Ectodermal cell (in vitro differentiated cells): ENCODE results near the gene TEKT1.

Experiments used
- H3K27ac ChIP-seq: 2 replicates; pipeline ENCODE4 v1.7.0; 2013; ENCODE audit warnings: mild to moderate bottlenecking, low read depth, low read length; ENCODE audit not compliant: insufficient read depth, poor library complexity, severe bottlenecking
- H3K27me3 ChIP-seq: 2 replicates; pipeline ENCODE4 v1.7.0; 2013; ENCODE audit warnings: mild to moderate bottlenecking, low read length; ENCODE audit not compliant: insufficient read depth, control insufficient read depth, poor library complexity, severe bottlenecking
- H3K36me3 ChIP-seq: one replicate; pipeline ENCODE4 v1.7.0; 2013; ENCODE audit warnings: low read length; ENCODE audit not compliant: control insufficient read depth, insufficient read depth
- H3K4me1 ChIP-seq: one replicate; pipeline ENCODE4 v1.7.0; 2013; ENCODE audit warnings: low read length; ENCODE audit not compliant: control insufficient read depth, insufficient read depth
- H3K4me3 ChIP-seq: 2 replicates; pipeline ENCODE4 v1.7.0; 2013; ENCODE audit warnings: low read depth, low read length, control low read depth; ENCODE audit not compliant: insufficient read depth
- H3K9me3 ChIP-seq: 2 replicates; pipeline ENCODE4 v1.7.0; 2013; ENCODE audit warnings: mild to moderate bottlenecking, low read length, moderate library complexity; ENCODE audit not compliant: control insufficient read depth
- WGBS, 2 experiments: methylation state at CpG; one replicate each; pipeline ENCODE4 v1.1.7; 2013; ENCODE audit warnings: missing lambda C conversion rate in 2 of 2; 5-methylcytosine and 5-hydroxymethylcytosine counted together

Gene TEKT1

DNA sequence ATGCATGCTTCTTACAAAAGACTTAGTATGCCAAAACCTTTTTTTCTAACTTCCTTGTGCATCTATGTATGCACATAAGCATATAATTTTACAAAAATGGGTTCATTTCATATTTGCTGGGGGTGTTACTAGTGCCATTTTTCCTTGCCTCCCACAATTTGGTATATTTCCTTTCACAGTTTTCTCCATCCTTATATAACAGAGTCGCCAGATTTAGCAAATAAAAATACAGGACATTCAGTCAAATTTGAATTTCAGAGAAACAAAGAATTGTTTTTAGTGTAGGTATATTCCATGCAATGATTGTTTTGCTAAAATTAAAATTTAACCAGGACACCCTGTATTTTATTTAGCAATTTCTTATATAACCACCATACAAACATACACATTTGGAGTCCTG lies 59.5 kb downstream of the TEKT1 start:
- no peaks in the 10 kb centered on the region for H3K36me3 ChIP-seq
- WGBS, 2 experiments = no CpG with 5 or more reads among the region's 1 CpG
- peaks cover 24% of the 10 kb centered on the region for H3K27me3 ChIP-seq
- no peaks in the 10 kb centered on the region for H3K4me1 ChIP-seq
- H3K4me3 ChIP-seq = no peak overlapping the region
- peaks cover 2% of the 10 kb centered on the region for H3K9me3 ChIP-seq
- H3K27ac ChIP-seq = no peak overlapping the region

DNA sequence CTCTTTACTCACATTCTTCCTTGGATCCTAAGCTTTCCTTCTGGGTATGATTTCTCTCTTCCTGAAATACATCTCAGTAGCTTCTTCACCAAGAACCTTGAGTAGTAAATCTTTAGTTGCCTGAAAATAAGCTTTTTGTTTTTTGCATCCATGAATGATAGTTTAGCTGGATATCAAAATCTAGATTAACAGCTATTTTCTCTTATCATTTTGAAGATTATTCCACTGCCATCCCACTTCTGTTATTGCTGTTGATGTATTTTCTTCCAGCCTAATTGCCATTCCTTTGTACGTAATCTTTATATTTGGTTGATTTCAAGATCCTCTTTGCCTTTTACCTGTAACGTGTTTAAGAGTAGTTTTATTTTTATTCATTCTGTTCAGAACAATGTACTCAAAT lies 63.1 kb downstream of the TEKT1 start:
- Histone ChIP-seq H3K27ac (no peak overlapping the region), H3K36me3 (no peaks in the 10 kb centered on the region), H3K4me3 (no peak overlapping the region), H3K9me3 (peaks cover 2% of the 10 kb centered on the region), H3K27me3 (no peaks in the 10 kb centered on the region), H3K4me1 (no peaks in the 10 kb centered on the region)
- 100% methylated on average over 1 of the region's 2 CpGs for WGBS, 2 experiments

DNA sequence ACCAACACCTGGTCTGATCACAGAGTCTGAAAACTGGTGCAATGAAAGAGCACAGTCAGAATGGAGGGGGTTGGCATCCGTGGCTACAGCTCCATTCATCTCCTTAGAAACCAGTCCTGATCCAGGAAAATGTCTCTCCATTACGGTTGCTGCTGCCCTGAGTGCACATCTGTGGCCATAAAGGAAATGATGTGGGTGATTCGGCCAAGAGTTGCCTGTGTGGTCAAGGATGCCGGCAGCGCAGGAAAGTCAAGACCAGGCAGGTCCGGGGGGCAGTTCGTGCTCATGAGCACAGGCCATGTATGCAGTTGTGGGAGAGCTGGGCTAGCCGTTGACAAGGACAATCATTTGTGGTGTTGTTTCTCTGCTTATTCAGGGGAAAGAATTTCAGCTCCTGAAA lies 69.8 kb downstream of the TEKT1 start:
- Histone ChIP-seq H3K27me3 (no peaks in the 10 kb centered on the region), H3K36me3 (no peaks in the 10 kb centered on the region), H3K27ac (no peak overlapping the region), H3K4me3 (no peak overlapping the region), H3K4me1 (no peaks in the 10 kb centered on the region), H3K9me3 (no peaks in the 10 kb centered on the region)
- WGBS, 2 experiments = 91 to 94% methylated on average over 8 of the region's 8 CpGs

DNA sequence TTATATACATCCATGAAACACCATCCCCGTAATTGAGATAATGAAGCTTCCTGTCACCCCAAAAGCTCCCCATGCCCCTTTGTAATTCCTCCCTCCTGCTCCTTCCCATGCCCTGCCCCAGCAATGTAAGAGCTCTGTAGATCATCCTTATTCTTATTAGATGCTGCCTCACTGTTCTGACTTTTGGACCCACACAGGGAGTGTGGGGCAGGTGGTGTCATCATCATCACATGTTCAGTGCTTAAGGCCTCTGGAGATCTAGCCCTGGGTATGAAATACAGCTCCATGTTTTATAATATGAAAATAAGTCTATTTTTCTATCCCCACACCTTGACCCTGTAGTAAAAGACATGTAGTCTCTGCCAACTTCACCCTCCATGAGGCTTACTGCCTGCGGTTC lies 73.8 kb downstream of the TEKT1 start:
- 94 to 97% methylated on average over 2 of the region's 2 CpGs for WGBS, 2 experiments
- no peak overlapping the region for H3K4me3 ChIP-seq
- H3K4me1 ChIP-seq = peaks cover 27% of the 10 kb centered on the region
- H3K36me3 ChIP-seq = no peaks in the 10 kb centered on the region
- no peak overlapping the region for H3K27ac ChIP-seq
- no peaks in the 10 kb centered on the region for H3K27me3 ChIP-seq
- H3K9me3 ChIP-seq = no peaks in the 10 kb centered on the region

DNA sequence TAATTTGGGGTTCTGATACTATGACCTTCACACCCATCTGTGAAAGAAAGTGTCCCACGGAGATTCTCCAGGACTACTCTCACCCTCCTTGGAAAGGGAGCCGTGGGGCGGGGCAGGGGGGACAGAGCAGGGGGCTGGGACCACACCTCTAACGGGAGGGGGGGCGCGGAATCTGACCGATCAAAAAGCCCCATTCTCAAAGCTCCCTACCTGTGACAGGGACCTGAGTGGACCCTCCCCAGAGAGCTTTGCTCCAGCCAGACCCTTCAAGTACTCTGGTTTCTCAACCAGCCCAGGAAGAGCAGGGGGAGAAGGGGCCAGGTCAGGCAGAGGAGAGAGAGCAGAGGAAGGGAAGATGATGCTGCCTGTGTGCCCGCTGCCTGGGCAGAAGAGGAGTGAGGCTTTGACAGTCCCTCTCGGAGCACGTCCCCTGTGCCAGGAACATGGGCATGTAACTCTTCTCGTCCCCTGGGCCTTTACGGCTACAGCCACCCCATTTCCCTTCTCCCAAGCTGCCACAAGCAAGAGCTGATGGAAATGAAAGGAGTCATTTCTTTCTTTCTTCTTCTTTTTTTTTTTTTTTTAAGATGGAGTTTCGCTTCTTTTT lies 75.0 kb downstream of the TEKT1 start:
- Histone ChIP-seq H3K36me3 (no peaks in the 10 kb centered on the region), H3K4me3 (no peak overlapping the region), H3K27ac (no peak overlapping the region), H3K27me3 (no peaks in the 10 kb centered on the region), H3K9me3 (no peaks in the 10 kb centered on the region), H3K4me1 (peaks cover 31% of the 10 kb centered on the region)
- 80 to 83% methylated on average over 13 of the region's 13 CpGs for WGBS, 2 experiments

DNA sequence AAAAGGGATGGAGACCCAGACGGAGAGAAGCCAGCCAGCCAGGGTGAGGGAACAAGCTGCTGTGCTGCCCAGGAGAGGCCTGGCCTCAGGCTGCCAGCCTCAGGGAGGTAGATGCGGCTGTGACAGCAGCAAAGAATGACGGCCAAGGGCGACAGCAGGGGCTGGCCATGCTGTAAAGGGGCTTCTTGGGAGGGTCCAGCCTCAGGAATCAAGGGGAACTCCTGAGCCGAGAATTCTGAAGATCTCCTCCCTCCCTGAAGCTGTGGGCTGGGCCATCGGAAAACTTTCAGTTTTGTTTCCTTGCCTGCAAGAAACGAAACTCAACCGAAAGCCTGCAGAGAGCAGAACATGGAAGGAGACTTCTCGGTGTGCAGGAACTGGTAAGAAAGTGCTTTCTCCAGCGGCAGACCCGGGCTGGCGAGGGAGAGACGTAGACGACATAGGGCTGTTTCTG lies 75.8 kb downstream of the TEKT1 start, which contains the start of gene XAF1:
Gene XAF1 (plus strand): TSS at position 316 of the 454 bp plus-strand sequence. CDS start 33 bp downstream, at position 349.
- no peaks in the 10 kb centered on the region for H3K9me3 ChIP-seq
- no peaks in the 10 kb centered on the region for H3K27me3 ChIP-seq
- no peak within 1 kb of the TSS for H3K27ac ChIP-seq
- no peaks in the 10 kb centered on the region for H3K36me3 ChIP-seq
- no peak within 1 kb of the TSS for H3K4me3 ChIP-seq
- WGBS, 2 experiments = 80 to 84% methylated on average over 14 of the region's 14 CpGs
- peaks cover 31% of the 10 kb centered on the region for H3K4me1 ChIP-seq

DNA sequence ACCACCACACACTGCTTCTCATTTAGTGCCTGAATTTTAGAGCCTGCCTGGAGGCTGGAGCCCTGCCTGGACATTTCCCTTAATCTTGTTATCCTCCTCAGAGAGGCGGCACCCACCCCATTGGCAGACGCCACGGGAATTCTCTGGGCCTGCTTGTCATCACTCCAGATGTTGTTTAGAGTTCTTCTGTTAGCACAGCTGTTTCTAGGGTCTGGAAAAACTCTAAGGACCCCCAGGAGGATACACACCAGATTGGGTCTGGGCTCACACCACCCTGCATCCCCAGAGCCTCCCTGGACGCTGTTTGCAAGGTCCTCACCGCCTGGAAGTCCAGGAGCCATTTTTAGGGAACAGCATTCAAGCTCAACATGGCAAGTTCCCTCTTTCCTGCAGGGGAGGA lies 76.2 kb downstream of the TEKT1 start:
- Histone ChIP-seq H3K36me3 (no peaks in the 10 kb centered on the region), H3K4me1 (peaks cover 31% of the 10 kb centered on the region), H3K27me3 (no peaks in the 10 kb centered on the region), H3K27ac (no peak overlapping the region), H3K4me3 (no peak overlapping the region), H3K9me3 (no peaks in the 10 kb centered on the region)
- WGBS, 2 experiments = 77 to 81% methylated on average over 5 of the region's 5 CpGs

DNA sequence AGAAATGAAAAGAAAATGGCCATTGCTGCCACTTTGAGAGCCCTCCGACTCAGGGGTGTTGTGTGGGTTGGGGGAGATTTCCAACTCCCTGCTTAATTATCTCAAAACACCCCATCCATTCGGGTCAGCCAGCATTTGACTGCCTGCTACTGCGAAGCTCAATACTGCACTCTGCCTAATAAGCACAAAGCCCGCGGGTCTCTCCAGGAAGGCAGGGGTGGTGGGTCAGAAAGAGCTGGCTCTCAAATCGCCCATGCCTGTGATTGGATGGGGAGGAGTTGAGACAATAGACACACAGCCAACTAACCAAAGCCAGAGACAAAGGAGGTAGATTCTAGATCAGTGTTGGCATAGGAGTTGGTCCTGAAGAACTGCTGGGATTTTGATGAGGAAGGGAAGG lies 78.0 kb downstream of the TEKT1 start:
- H3K4me1 ChIP-seq = peaks cover 31% of the 10 kb centered on the region
- 70 to 72% methylated on average over 2 to 5 of the region's 6 CpGs for WGBS, 2 experiments
- H3K27me3 ChIP-seq = no peaks in the 10 kb centered on the region
- H3K27ac ChIP-seq = no peak overlapping the region
- H3K4me3 ChIP-seq = no peak overlapping the region
- no peaks in the 10 kb centered on the region for H3K9me3 ChIP-seq
- H3K36me3 ChIP-seq = no peaks in the 10 kb centered on the region

DNA sequence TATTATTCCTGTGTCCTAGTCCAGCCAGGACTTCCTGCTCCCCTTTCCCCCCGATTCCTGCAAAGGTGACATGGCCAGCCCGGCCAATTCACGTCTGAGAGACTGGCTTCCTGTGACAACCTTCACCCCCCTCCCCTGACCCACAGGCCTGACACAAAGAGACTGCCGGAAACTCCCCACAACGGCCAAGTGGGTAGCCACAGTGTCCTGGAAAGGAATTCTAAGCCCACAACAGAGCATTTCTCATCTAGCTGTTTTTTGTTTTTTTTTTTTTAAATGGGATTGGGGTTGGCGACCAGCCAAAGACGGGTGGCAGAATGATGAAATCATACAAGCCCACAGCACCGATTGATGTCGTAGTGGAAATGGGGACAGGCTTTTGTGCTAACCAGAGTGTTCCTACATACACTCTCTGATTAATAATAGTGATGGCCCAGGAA lies 78.5 kb downstream of the TEKT1 start:
- Histone ChIP-seq H3K9me3 (no peaks in the 10 kb centered on the region), H3K4me3 (no peak overlapping the region), H3K36me3 (no peaks in the 10 kb centered on the region), H3K27ac (no peak overlapping the region), H3K27me3 (no peaks in the 10 kb centered on the region), H3K4me1 (peaks cover 31% of the 10 kb centered on the region)
- WGBS, 2 experiments = 37 to 45% methylated on average over 8 of the region's 9 CpGs

DNA sequence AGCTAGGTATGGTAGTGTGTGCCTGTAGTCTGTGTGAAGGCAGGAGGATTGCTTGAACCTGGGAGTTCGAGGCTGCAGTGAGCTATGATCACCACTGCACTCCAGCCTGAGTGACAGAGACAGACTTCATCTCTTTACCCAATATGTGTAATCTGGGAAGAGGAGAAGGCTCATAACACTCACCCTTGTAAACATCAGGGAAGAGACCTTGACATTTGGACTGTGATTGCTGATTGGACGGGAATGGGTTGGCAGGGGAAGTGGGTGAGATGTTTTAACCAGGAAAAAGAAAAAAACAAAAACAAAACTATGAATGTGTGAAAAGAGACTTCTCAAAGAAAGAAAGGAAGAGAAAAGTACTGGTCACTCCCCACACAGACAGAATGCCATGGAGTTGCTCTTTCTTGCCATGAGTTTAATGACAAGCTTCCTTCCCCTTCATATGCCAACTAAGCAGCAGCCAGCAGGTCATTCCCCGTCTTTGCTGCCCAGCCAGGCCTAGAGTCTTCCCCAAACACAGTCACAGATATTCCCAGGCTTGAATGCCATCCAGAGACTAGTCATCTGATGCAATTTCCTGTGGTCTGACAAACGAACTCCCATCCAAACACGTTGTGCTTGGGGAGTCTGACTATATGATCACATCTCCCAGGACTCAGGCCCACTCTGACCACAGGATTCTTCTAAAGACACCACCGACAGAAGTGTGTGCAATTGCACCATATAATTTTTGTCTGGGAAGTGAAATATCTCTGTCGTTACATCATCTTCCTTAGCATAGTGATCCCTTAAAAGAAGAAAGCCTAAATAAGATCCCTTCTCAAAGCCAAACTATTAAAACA lies 79.2 kb downstream of the TEKT1 start:
- WGBS, 2 experiments = 73 to 75% methylated on average over 7 of the region's 7 CpGs
- Histone ChIP-seq H3K27me3 (no peaks in the 10 kb centered on the region), H3K4me1 (peaks cover 31% of the 10 kb centered on the region), H3K4me3 (no peak overlapping the region), H3K9me3 (no peaks in the 10 kb centered on the region), H3K27ac (no peak overlapping the region), H3K36me3 (no peaks in the 10 kb centered on the region)
